HepG2 (cell line): ENCODE results near the gene CAVIN1. TPM values are rescaled to one million over a fixed set of nuclear protein-coding genes. Genes with fewer than 3 reads are reported as not detected.

Source experiments
- CCAR2 ChIP-seq: fragments of 200-400 bp; formaldehyde crosslinking; optimal IDR thresholded peaks from 2 replicates; pipeline ENCODE3; 2018; ENCODE audit warnings: low read depth, mild to moderate bottlenecking, low read length, moderate library complexity
- ERF ChIP-seq: IDR thresholded peaks from 2 replicates; pipeline ENCODE4 v1.6.1; 2018; ENCODE audit warnings: missing biosample characterization, missing genetic modification reagents
- FLYWCH1 ChIP-seq: sonication (generic); formaldehyde crosslinking; IDR thresholded peaks from 2 replicates; pipeline ENCODE4 v1.8.1; 2023; ENCODE audit warnings: mild to moderate bottlenecking, missing genetic modification reagents
- PHF20 ChIP-seq: sonication (generic); formaldehyde crosslinking; IDR thresholded peaks from 2 replicates; pipeline ENCODE4 v1.5.0; 2020; ENCODE audit warnings: mild to moderate bottlenecking, missing genetic modification reagents
- SOX6 ChIP-seq, 2 experiments: fragments of 450-650 bp in 1 of 2; sonication (generic) in 1 of 2; formaldehyde crosslinking in 1 of 2; IDR thresholded peaks; 2 replicates each; pipeline versions ENCODE4 v1.4.0 to v1.6.1; 2017 to 2020; ENCODE audit warnings: antibody characterized with exemption in 1 of 2, mild to moderate bottlenecking in 1 of 2, missing genetic modification reagents in 1 of 2
- TMF1 ChIP-seq: sonication (generic); formaldehyde crosslinking; IDR thresholded peaks from 2 replicates; pipeline ENCODE4 v1.8.1; 2022; ENCODE audit warnings: low read depth, missing genetic modification reagents
- ZFP1 ChIP-seq: IDR thresholded peaks from 2 replicates; pipeline ENCODE4 v1.6.1; 2016
- ZNF143 ChIP-seq: sonication (generic); formaldehyde crosslinking; IDR thresholded peaks from 2 replicates; pipeline ENCODE4 v1.4.0; 2020; ENCODE audit warnings: missing genetic modification reagents
- ZNF75D ChIP-seq: sonication (generic); formaldehyde crosslinking; IDR thresholded peaks from 2 replicates; pipeline ENCODE4 v1.8.1; 2023; ENCODE audit warnings: missing genetic modification reagents, mild to moderate bottlenecking, borderline replicate concordance
- ZNF772 ChIP-seq: sonication (generic); formaldehyde crosslinking; IDR thresholded peaks from 2 replicates; pipeline ENCODE4 v1.5.0; 2020; ENCODE audit warnings: mild to moderate bottlenecking, missing genetic modification reagents
- polyA plus RNA-seq, 8 experiments: library from polyadenylated mRNA; depleted of rRNA in 3 of 8; stranded (reverse) in 7 of 8; unstranded in 1 of 8; fragments of >200 nt; fragmentation: Illumina TruSeq in 4 of 8; extraction: Trizol in 4 of 8; gene quantifications; 2 replicates each; pipeline versions ENCODE4 v1.2.1 to v1.2.3, GENCODE V29; 2011 to 2016; ENCODE audit warnings: low read depth in 4 of 8, missing spikeins in 1 of 8, mixed read lengths in 1 of 8; ENCODE audit not compliant: insufficient read depth in 1 of 8
- total RNA-seq, 5 experiments: library from RNA; depleted of rRNA; stranded (reverse); fragments of >200 nt; fragmentation: Illumina TruSeq; extraction: Trizol; gene quantifications; 2 replicates each; pipeline ENCODE4 v1.2.3, GENCODE V29; 2016; ENCODE audit warnings: low read depth in 1 of 5
- TF ChIP-seq, protein P1 (sequence below), 2 experiments: sonication (generic) in 1 of 2; formaldehyde crosslinking in 1 of 2; IDR thresholded peaks; 2 replicates each; pipeline versions ENCODE4 v1.6.1 to v1.9.0; 2014 to 2022; ENCODE audit warnings: antibody characterized with exemption in 1 of 2, borderline replicate concordance in 1 of 2, inconsistent platforms in 1 of 2, low read depth in 1 of 2, missing genetic modification reagents in 1 of 2
- TF ChIP-seq, protein P2 (sequence below): sonication (generic); formaldehyde crosslinking; IDR thresholded peaks from 2 replicates; pipeline ENCODE4 v1.9.0; 2021; ENCODE audit warnings: missing genetic modification reagents, borderline replicate concordance
- TF ChIP-seq, protein P3 (sequence below): sonication (generic); formaldehyde crosslinking; conservative IDR thresholded peaks from 2 replicates; pipeline ENCODE4 v1.8.0; 2022; ENCODE audit warnings: low read depth, missing genetic modification reagents
- TF ChIP-seq, protein P4 (sequence below): sonication (generic); formaldehyde crosslinking; IDR thresholded peaks from 2 replicates; pipeline ENCODE4 v1.4.0; 2020; ENCODE audit warnings: mild to moderate bottlenecking, missing genetic modification reagents, borderline replicate concordance

The CAVIN1 gene
- total and polyA plus RNA-seq, 2 of the 13 experiments (the other 11 are each of a cell fraction or from before 2014, with no cell fraction given): 15.9 to 25.5 TPM

- TF ChIP-seq, protein P1, sequence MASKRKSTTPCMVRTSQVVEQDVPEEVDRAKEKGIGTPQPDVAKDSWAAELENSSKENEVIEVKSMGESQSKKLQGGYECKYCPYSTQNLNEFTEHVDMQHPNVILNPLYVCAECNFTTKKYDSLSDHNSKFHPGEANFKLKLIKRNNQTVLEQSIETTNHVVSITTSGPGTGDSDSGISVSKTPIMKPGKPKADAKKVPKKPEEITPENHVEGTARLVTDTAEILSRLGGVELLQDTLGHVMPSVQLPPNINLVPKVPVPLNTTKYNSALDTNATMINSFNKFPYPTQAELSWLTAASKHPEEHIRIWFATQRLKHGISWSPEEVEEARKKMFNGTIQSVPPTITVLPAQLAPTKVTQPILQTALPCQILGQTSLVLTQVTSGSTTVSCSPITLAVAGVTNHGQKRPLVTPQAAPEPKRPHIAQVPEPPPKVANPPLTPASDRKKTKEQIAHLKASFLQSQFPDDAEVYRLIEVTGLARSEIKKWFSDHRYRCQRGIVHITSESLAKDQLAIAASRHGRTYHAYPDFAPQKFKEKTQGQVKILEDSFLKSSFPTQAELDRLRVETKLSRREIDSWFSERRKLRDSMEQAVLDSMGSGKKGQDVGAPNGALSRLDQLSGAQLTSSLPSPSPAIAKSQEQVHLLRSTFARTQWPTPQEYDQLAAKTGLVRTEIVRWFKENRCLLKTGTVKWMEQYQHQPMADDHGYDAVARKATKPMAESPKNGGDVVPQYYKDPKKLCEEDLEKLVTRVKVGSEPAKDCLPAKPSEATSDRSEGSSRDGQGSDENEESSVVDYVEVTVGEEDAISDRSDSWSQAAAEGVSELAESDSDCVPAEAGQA (IDR thresholded peaks at IDR 0.05; ENCODE audit: low read depth): 0 out of 2 replicates have a peak, but pooled peaks have one; percentile 8
- TF ChIP-seq, protein P1 (CRISPR knock-in tag; IDR thresholded peaks at IDR 0.05; ENCODE audit: borderline replicate concordance): no peak
- TF ChIP-seq ZNF772 (CRISPR knock-in tag) (no peak), CCAR2 (no peak), FLYWCH1 (CRISPR knock-in tag) (no peak), ERF (no peak), TMF1 (CRISPR knock-in tag) (0 out of 2 replicates have a peak, but pooled peaks have one; percentile 18), ZNF143 (CRISPR knock-in tag) (no peak), SOX6 (IDR thresholded peaks at IDR 0.05) (no peak), SOX6 (CRISPR knock-in tag; IDR thresholded peaks at IDR 0.05) (0 out of 2 replicates have a peak, but pooled peaks have one; percentile 3), ZFP1 (CRISPR knock-in tag) (no peak), PHF20 (CRISPR knock-in tag) (peak; percentile 58; the same call in 1 of the 2 replicates), ZNF75D (CRISPR knock-in tag) (0 out of 2 replicates have a peak, but pooled peaks have one; percentile 80)
- TF ChIP-seq, protein P2, sequence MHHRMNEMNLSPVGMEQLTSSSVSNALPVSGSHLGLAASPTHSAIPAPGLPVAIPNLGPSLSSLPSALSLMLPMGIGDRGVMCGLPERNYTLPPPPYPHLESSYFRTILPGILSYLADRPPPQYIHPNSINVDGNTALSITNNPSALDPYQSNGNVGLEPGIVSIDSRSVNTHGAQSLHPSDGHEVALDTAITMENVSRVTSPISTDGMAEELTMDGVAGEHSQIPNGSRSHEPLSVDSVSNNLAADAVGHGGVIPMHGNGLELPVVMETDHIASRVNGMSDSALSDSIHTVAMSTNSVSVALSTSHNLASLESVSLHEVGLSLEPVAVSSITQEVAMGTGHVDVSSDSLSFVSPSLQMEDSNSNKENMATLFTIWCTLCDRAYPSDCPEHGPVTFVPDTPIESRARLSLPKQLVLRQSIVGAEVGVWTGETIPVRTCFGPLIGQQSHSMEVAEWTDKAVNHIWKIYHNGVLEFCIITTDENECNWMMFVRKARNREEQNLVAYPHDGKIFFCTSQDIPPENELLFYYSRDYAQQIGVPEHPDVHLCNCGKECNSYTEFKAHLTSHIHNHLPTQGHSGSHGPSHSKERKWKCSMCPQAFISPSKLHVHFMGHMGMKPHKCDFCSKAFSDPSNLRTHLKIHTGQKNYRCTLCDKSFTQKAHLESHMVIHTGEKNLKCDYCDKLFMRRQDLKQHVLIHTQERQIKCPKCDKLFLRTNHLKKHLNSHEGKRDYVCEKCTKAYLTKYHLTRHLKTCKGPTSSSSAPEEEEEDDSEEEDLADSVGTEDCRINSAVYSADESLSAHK: no peak
- TF ChIP-seq, protein P3, sequence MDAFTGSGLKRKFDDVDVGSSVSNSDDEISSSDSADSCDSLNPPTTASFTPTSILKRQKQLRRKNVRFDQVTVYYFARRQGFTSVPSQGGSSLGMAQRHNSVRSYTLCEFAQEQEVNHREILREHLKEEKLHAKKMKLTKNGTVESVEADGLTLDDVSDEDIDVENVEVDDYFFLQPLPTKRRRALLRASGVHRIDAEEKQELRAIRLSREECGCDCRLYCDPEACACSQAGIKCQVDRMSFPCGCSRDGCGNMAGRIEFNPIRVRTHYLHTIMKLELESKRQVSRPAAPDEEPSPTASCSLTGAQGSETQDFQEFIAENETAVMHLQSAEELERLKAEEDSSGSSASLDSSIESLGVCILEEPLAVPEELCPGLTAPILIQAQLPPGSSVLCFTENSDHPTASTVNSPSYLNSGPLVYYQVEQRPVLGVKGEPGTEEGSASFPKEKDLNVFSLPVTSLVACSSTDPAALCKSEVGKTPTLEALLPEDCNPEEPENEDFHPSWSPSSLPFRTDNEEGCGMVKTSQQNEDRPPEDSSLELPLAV (CRISPR knock-in tag): 0 out of 2 replicates have a peak, but pooled peaks have one; percentile 91
- TF ChIP-seq, protein P4, sequence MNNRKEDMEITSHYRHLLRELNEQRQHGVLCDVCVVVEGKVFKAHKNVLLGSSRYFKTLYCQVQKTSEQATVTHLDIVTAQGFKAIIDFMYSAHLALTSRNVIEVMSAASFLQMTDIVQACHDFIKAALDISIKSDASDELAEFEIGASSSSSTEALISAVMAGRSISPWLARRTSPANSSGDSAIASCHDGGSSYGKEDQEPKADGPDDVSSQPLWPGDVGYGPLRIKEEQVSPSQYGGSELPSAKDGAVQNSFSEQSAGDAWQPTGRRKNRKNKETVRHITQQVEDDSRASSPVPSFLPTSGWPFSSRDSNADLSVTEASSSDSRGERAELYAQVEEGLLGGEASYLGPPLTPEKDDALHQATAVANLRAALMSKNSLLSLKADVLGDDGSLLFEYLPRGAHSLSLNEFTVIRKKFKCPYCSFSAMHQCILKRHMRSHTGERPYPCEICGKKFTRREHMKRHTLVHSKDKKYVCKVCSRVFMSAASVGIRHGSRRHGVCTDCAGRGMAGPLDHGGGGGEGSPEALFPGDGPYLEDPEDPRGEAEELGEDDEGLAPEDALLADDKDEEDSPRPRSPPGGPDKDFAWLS (CRISPR knock-in tag): no peak
Observed at GRCh38 chr17:42387661-42388380, 35.2 kb downstream of the CAVIN1 start (continued).
